Measurements from ENCODE around the gene RRAGC.
"Not testable (repeated sequence)": the region's sequence is repeated elsewhere in the genome, so short reads cannot be mapped to it uniquely, and the experiment has no call there.

DNA sequence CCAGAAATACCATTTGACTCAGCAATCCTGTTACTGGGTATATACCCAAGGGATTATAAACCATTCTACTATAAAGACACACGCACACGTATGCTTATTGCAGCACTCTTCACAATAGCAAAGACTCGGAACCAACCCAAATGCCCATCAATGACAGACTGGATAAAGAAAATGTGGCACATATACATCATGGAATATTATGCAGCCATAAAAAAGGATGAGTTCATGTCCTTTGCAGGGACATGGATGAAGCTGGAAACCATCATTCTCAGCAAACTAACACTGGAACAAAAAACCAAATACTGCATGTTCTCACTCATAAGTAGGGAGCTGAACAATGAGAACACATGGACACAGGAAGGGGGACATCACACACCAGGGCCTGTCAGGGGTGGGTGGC is 14.5 kb downstream of the RRAGC start:
- not testable (repeated sequence) for TF ChIP-seq ZFX (IDR thresholded peaks at IDR 0.05; ENCODE audit: borderline replicate concordance)
- TF ChIP-seq, protein P1, sequence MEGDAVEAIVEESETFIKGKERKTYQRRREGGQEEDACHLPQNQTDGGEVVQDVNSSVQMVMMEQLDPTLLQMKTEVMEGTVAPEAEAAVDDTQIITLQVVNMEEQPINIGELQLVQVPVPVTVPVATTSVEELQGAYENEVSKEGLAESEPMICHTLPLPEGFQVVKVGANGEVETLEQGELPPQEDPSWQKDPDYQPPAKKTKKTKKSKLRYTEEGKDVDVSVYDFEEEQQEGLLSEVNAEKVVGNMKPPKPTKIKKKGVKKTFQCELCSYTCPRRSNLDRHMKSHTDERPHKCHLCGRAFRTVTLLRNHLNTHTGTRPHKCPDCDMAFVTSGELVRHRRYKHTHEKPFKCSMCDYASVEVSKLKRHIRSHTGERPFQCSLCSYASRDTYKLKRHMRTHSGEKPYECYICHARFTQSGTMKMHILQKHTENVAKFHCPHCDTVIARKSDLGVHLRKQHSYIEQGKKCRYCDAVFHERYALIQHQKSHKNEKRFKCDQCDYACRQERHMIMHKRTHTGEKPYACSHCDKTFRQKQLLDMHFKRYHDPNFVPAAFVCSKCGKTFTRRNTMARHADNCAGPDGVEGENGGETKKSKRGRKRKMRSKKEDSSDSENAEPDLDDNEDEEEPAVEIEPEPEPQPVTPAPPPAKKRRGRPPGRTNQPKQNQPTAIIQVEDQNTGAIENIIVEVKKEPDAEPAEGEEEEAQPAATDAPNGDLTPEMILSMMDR (IDR thresholded peaks at IDR 0.05), result not testable (repeated sequence)
